K562 (cell line): ENCODE measurements around the gene ASS1. TPM values are rescaled to one million over a fixed set of nuclear protein-coding genes. Genes with fewer than 3 reads are reported as not detected.

Experiments used
- CEBPZ ChIP-seq: fragments of 150-350 bp; IDR thresholded peaks from 2 replicates; pipeline ENCODE4 v1.6.1; 2014; ENCODE audit warnings: low read depth, mild to moderate bottlenecking, low read length, borderline replicate concordance
- CHD2 ChIP-seq: IDR thresholded peaks from 2 replicates; pipeline ENCODE4 v1.6.1; 2011; ENCODE audit warnings: low read depth, low read length
- E2F4 ChIP-seq: sonication (generic); formaldehyde crosslinking; IDR thresholded peaks from 2 replicates; pipeline ENCODE4 v1.8.0; 2022; ENCODE audit warnings: mild to moderate bottlenecking, low read depth, missing genetic modification reagents
- E2F6 ChIP-seq, 2 experiments: IDR thresholded peaks; 2 replicates each; pipeline ENCODE4 v1.6.1; 2011; ENCODE audit warnings: borderline replicate concordance in 1 of 2, control low read depth in 1 of 2, low read depth in 1 of 2, low read length in 1 of 2, mild to moderate bottlenecking in 1 of 2, mixed read lengths in 1 of 2, moderate library complexity in 1 of 2; ENCODE audit not compliant: insufficient read depth in 1 of 2, insufficient read length in 1 of 2, poor library complexity in 1 of 2, severe bottlenecking in 1 of 2; ENCODE audit errors: extremely low read depth in 1 of 2
- EP400 ChIP-seq: fragments of 450-650 bp; IDR thresholded peaks from 2 replicates; pipeline ENCODE4 v1.6.1; 2017; ENCODE audit warnings: antibody characterized with exemption, mild to moderate bottlenecking, moderate library complexity
- ESRRA ChIP-seq: fragments of 450-650 bp; IDR thresholded peaks from 2 replicates; pipeline ENCODE4 v1.6.1; 2014; ENCODE audit warnings: low read depth, mild to moderate bottlenecking, moderate library complexity, borderline replicate concordance
- HBP1 ChIP-seq: fragments of 450-650 bp; formaldehyde crosslinking; IDR thresholded peaks from 2 replicates; pipeline ENCODE4 v1.4.0; 2022; ENCODE audit warnings: missing genetic modification characterization
- ILF3 ChIP-seq: fragments of 450-650 bp; IDR thresholded peaks from 2 replicates; pipeline ENCODE4 v1.6.1; 2018; ENCODE audit warnings: antibody characterized with exemption, mild to moderate bottlenecking, moderate library complexity, borderline replicate concordance
- MLLT1 ChIP-seq, 2 experiments: fragments of 450-650 bp; IDR thresholded peaks; 2 replicates each; pipeline ENCODE4 v1.6.1; 2016
- POLR2B ChIP-seq: fragments of 450-650 bp; IDR thresholded peaks from 2 replicates; pipeline ENCODE4 v1.6.1; 2018; ENCODE audit warnings: low read depth; ENCODE audit not compliant: partially characterized antibody
- RBM14 ChIP-seq: fragments of 200-400 bp; formaldehyde crosslinking; IDR thresholded peaks from 2 replicates; pipeline ENCODE4 v1.6.1; 2018; ENCODE audit warnings: low read depth, mild to moderate bottlenecking, low read length, moderate library complexity, borderline replicate concordance; ENCODE audit not compliant: insufficient read depth
- TCFL5 ChIP-seq: fragments of 250-450 bp; sonication (Bioruptor Pico); conservative IDR thresholded peaks from 2 replicates; pipeline ENCODE4 v1.6.1; 2021; ENCODE audit warnings: mild to moderate bottlenecking, moderate library complexity, matching md5 sums
- ZKSCAN8 ChIP-seq: fragments of 200-800 bp; sonication (Bioruptor generic); IDR thresholded peaks from 2 replicates; pipeline ENCODE4 v1.6.1; 2016; ENCODE audit warnings: missing genetic modification characterization, missing compliant biosample characterization
- ZNF134 ChIP-seq: fragments of 250-450 bp; sonication (Bioruptor Pico); conservative IDR thresholded peaks from 2 replicates; pipeline ENCODE4 v1.4.0; 2020
- ZNF184 ChIP-seq: sonication (generic); formaldehyde crosslinking; IDR thresholded peaks from 2 replicates; pipeline ENCODE4 v1.5.0; 2020; ENCODE audit warnings: missing genetic modification reagents
- ZNF239 ChIP-seq: fragments of 250-450 bp; sonication (Bioruptor Pico); IDR thresholded peaks from 2 replicates; pipeline ENCODE4 v1.4.0; 2020; ENCODE audit warnings: mild to moderate bottlenecking
- ZNF316 ChIP-seq: fragments of 450-650 bp; IDR thresholded peaks from 2 replicates; pipeline ENCODE4 v1.6.1; 2016
- ZNF77 ChIP-seq: fragments of 250-450 bp; sonication (Bioruptor Pico); IDR thresholded peaks from 2 replicates; pipeline ENCODE4 v1.5.0; 2020
- polyA plus RNA-seq, 8 experiments: library from polyadenylated mRNA; depleted of rRNA in 4 of 8; stranded (reverse) in 5 of 8; unstranded in 3 of 8; fragments of >200 nt; fragmentation: Nextera tagmentation in 2 of 8; fragmentation: Illumina TruSeq in 1 of 8; extraction: Ambion mirVana in 2 of 8; extraction: Trizol in 1 of 8; gene quantifications; 2 replicates each; pipeline versions ENCODE4 v1.2.1 to v1.2.3, GENCODE V29; 2011 to 2014; ENCODE audit warnings: inconsistent platforms in 1 of 8, missing spikeins in 1 of 8
- total RNA-seq, 7 experiments: library from RNA; depleted of rRNA in 6 of 7; stranded (reverse); fragments of >200 nt in 6 of 7; fragmentation: Illumina TruSeq in 2 of 7; extraction: Trizol in 2 of 7; gene quantifications; 2 replicates each; pipeline versions ENCODE4 v1.2.1 to v1.2.3, GENCODE V29; 2011 to 2021; ENCODE audit warnings: low replicate concordance in 1 of 7

ASS1 gene
- total and polyA plus RNA-seq, 9 of the 15 experiments (the other 6 are each of a cell fraction or from before 2014, with no cell fraction given) = 1.5 to 5.7 (median 3.7) TPM

GRCh38 chr9:130451509-130452388 lies 7.0 kb downstream of the ASS1 start (continued):
- TF ChIP-seq E2F4 (CRISPR knock-in tag) (no peak), ESRRA (peak; percentile 99), CHD2 (no peak), ZNF134 (no peak), ZNF239 (CRISPR knock-in tag) (no peak), ILF3 (no peak), ZNF77 (CRISPR knock-in tag) (no peak), ZKSCAN8 (CRISPR knock-in tag) (no peak), EP400 (no peak), POLR2B (no peak), HBP1 (CRISPR knock-in tag) (no peak), RBM14 (no peak), TCFL5 (CRISPR knock-in tag) (no peak), ZNF316 (no peak), E2F6 (IDR thresholded peaks at IDR 0.05; ENCODE audit: borderline replicate concordance in 1 of 2, extremely low read depth in 1 of 2, insufficient read depth in 1 of 2, insufficient read length in 1 of 2, low read depth in 1 of 2, low read length in 1 of 2, poor library complexity in 1 of 2, severe bottlenecking in 1 of 2) (peak in 1 of 2 experiments; percentile 18), MLLT1 (IDR thresholded peaks at IDR 0.05) (no peak), CEBPZ (no peak), ZNF184 (CRISPR knock-in tag) (no peak)
